ENCODE results near the gene TTC13. TPM values are rescaled to one million over a fixed set of nuclear protein-coding genes. Genes with fewer than 3 reads are reported as not detected.

The TTC13 gene
- total RNA-seq, 4 donors from 2014 or later = 16.0 to 36.0 (median 22.7) TPM

DNA sequence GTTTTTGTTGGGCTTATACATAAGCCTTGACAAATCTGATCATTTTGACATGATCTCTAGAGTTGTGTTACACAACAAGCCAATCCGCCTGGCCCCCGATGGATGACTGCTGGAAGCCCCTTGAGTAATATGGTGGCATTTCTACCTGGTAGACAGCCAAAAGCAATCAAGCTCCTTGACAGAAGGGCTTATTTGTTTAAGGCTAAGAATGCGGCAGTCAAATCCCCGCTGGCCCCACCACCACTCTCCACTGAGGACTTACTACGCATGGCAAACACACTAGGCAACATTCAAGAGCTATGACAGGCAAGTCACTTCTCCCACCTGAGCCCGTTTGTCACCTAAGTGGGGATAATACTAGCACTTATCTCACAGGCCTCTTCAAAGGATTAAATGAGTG is 77.0 kb downstream of the TTC13 start:
- in situ Hi-C loops (cut with MboI; ENCODE audit: low sequenced_read_pairs in 4 of 4) (loop anchor here in 2 of 4 donors (25.0 kb wide), 1 partner anchor 311 kb away; no protein-coding TSS in a partner anchor), intact Hi-C loops (cut with DNase I; ENCODE audit: low total_unique reads) (no loop called here)
- H3K4me3 ChIP-seq = no peak overlapping the region
- H3K4me1 ChIP-seq = no peaks in the 10 kb centered on the region
- ATAC-seq (no peak), DNase-seq (no peak)
- H3K27ac ChIP-seq = no peak overlapping the region
- H3K36me3 ChIP-seq = peaks cover 0 to 19% of the 10 kb centered on the region in 2 donors
- no peaks in the 10 kb centered on the region for H3K9me3 ChIP-seq
- no peaks in the 10 kb centered on the region for H3K27me3 ChIP-seq
- TF ChIP-seq, protein P1, sequence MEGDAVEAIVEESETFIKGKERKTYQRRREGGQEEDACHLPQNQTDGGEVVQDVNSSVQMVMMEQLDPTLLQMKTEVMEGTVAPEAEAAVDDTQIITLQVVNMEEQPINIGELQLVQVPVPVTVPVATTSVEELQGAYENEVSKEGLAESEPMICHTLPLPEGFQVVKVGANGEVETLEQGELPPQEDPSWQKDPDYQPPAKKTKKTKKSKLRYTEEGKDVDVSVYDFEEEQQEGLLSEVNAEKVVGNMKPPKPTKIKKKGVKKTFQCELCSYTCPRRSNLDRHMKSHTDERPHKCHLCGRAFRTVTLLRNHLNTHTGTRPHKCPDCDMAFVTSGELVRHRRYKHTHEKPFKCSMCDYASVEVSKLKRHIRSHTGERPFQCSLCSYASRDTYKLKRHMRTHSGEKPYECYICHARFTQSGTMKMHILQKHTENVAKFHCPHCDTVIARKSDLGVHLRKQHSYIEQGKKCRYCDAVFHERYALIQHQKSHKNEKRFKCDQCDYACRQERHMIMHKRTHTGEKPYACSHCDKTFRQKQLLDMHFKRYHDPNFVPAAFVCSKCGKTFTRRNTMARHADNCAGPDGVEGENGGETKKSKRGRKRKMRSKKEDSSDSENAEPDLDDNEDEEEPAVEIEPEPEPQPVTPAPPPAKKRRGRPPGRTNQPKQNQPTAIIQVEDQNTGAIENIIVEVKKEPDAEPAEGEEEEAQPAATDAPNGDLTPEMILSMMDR (IDR thresholded peaks at IDR 0.05 in 4 of 5, conservative IDR thresholded peaks at IDR 0.05 in 1 of 5) = no peak
- no peak for TF ChIP-seq POLR2A (IDR thresholded peaks at IDR 0.05)

GRCh38 chr1:230900984-230901383 is 77.7 kb downstream of the TTC13 start:
- no peak overlapping the region for H3K4me3 ChIP-seq
- H3K27ac ChIP-seq = no peak overlapping the region
- no peaks in the 10 kb centered on the region for H3K4me1 ChIP-seq
- no peaks in the 10 kb centered on the region for H3K9me3 ChIP-seq
- intact Hi-C loops (cut with DNase I; ENCODE audit: low total_unique reads) (no loop called here), in situ Hi-C loops (cut with MboI; ENCODE audit: low sequenced_read_pairs in 4 of 4) (loop anchor here in 2 of 4 donors (25.0 kb wide), 1 partner anchor 311 kb away; no protein-coding TSS in a partner anchor)
- H3K36me3 ChIP-seq = peaks cover 0 to 13% of the 10 kb centered on the region in 2 donors
- no peak for TF ChIP-seq POLR2A (IDR thresholded peaks at IDR 0.05)
- TF ChIP-seq, protein P1 (IDR thresholded peaks at IDR 0.05 in 4 of 5, conservative IDR thresholded peaks at IDR 0.05 in 1 of 5) = no peak
- ATAC-seq = no peak
- DNase-seq = no peak
- H3K27me3 ChIP-seq = no peaks in the 10 kb centered on the region

GRCh38 chr1:230899841-230900251 is 78.8 kb downstream of the TTC13 start:
- Histone ChIP-seq H3K36me3 (peaks cover 0 to 4% of the 10 kb centered on the region in 2 donors), H3K4me1 (no peaks in the 10 kb centered on the region), H3K9me3 (no peaks in the 10 kb centered on the region), H3K4me3 (no peak overlapping the region), H3K27me3 (no peaks in the 10 kb centered on the region), H3K27ac (no peak overlapping the region)
- DNase-seq = no peak
- in situ Hi-C loops (cut with MboI; ENCODE audit: low sequenced_read_pairs in 4 of 4) = loop anchor here in 2 of 4 donors (25.0 kb wide), 1 partner anchor 312 kb away; no protein-coding TSS in a partner anchor
- ATAC-seq = no peak
- TF ChIP-seq, protein P1 (IDR thresholded peaks at IDR 0.05 in 4 of 5, conservative IDR thresholded peaks at IDR 0.05 in 1 of 5) = no peak
- TF ChIP-seq POLR2A (IDR thresholded peaks at IDR 0.05) = no peak
- intact Hi-C loops (cut with DNase I; ENCODE audit: low total_unique reads) = no loop called here

- TF ChIP-seq POLR2A (IDR thresholded peaks at IDR 0.05) = no peak
- TF ChIP-seq, protein P1 (IDR thresholded peaks at IDR 0.05 in 4 of 5, conservative IDR thresholded peaks at IDR 0.05 in 1 of 5) = no peak
Measured at GRCh38 chr1:230898748-230899147, 79.9 kb downstream of the TTC13 start.

GRCh38 chr1:230898144-230898543 is 80.5 kb downstream of the TTC13 start:
- DNase-seq (no peak), ATAC-seq (no peak)
- no peak for TF ChIP-seq POLR2A (IDR thresholded peaks at IDR 0.05)
- TF ChIP-seq, protein P1 (IDR thresholded peaks at IDR 0.05 in 4 of 5, conservative IDR thresholded peaks at IDR 0.05 in 1 of 5) = no peak
- Histone ChIP-seq H3K27me3 (no peaks in the 10 kb centered on the region), H3K4me1 (no peaks in the 10 kb centered on the region), H3K9me3 (no peaks in the 10 kb centered on the region), H3K27ac (no peak overlapping the region), H3K4me3 (no peak overlapping the region), H3K36me3 (no peaks in the 10 kb centered on the region)
- in situ Hi-C loops (cut with MboI; ENCODE audit: low sequenced_read_pairs in 4 of 4) (no loop called here), intact Hi-C loops (cut with DNase I; ENCODE audit: low total_unique reads) (no loop called here)

More at GRCh38 chr1:230898748-230899147, 79.9 kb downstream of the TTC13 start:
- DNase-seq = no peak
- no peaks in the 10 kb centered on the region for H3K4me1 ChIP-seq
- no peak overlapping the region for H3K4me3 ChIP-seq
- in situ Hi-C loops (cut with MboI; ENCODE audit: low sequenced_read_pairs in 4 of 4) = no loop called here
- ATAC-seq = no peak
- H3K36me3 ChIP-seq = no peaks in the 10 kb centered on the region
- no peaks in the 10 kb centered on the region for H3K9me3 ChIP-seq
- intact Hi-C loops (cut with DNase I; ENCODE audit: low total_unique reads) = no loop called here
- no peak overlapping the region for H3K27ac ChIP-seq
- H3K27me3 ChIP-seq = no peaks in the 10 kb centered on the region
